SK-MEL-5 (cell line): ENCODE measurements around the gene TMEM108. TPM values are rescaled to one million over a fixed set of nuclear protein-coding genes. Genes with fewer than 3 reads are reported as not detected.

Source experiments
- DNase-seq: peaks from one replicate; pipeline ENCODE4 v3.0.0-alpha.2; 2016; ENCODE audit warnings: low read depth, low spot score
- in situ Hi-C: cut with HindIII; loops from 2 replicates; pipeline ENCODE4 v1.10.0; 2016; ENCODE audit warnings: low sequenced_read_pairs, high pct_unique_total_duplicates, low pct_unique_long_range_greater_than_20kb
- total RNA-seq: library from RNA; depleted of rRNA; stranded (reverse); fragments of >200 nt; shearing (Covaris generic); gene quantifications from 2 replicates; pipeline ENCODE4 v1.2.3, GENCODE V29; 2014

Gene TMEM108
- total RNA-seq, 1 experiment from 2014 or later = 0.13 TPM

- in situ Hi-C loops = no loop called here
Observed at GRCh38 chr3:133047980-133048379, 9.8 kb downstream of the TMEM108 start.

GRCh38 chr3:133049491-133049890 is 11.3 kb downstream of the TMEM108 start:
- no peak for DNase-seq
- in situ Hi-C loops = no loop called here

More at GRCh38 chr3:133047980-133048379, 9.8 kb downstream of the TMEM108 start:
- DNase-seq = no peak

GRCh38 chr3:133050891-133051290 is 12.7 kb downstream of the TMEM108 start:
- in situ Hi-C loops = no loop called here
- DNase-seq = no peak

GRCh38 chr3:133053532-133053931 is 15.3 kb downstream of the TMEM108 start:
- in situ Hi-C loops = no loop called here
- DNase-seq = no peak

GRCh38 chr3:133054586-133054985 is 16.4 kb downstream of the TMEM108 start:
- no peak for DNase-seq
- in situ Hi-C loops = no loop called here

GRCh38 chr3:133055339-133055738 is 17.1 kb downstream of the TMEM108 start:
- no peak for DNase-seq
- in situ Hi-C loops = no loop called here

- in situ Hi-C loops = no loop called here
- DNase-seq = no peak
Observed at GRCh38 chr3:133058243-133058642, 20.1 kb downstream of the TMEM108 start.

- DNase-seq = no peak
- in situ Hi-C loops = no loop called here
Observed at GRCh38 chr3:133058831-133059230, 20.6 kb downstream of the TMEM108 start.

GRCh38 chr3:133065193-133065961 is 27.2 kb downstream of the TMEM108 start:
- in situ Hi-C loops = no loop called here

GRCh38 chr3:133066026-133066425 is 27.8 kb downstream of the TMEM108 start:
- in situ Hi-C loops = no loop called here
- no peak for DNase-seq

More at GRCh38 chr3:133065193-133065961, 27.2 kb downstream of the TMEM108 start:
- DNase-seq = no peak

- DNase-seq = no peak
- in situ Hi-C loops = no loop called here
Observed at GRCh38 chr3:133069556-133070286, 31.5 kb downstream of the TMEM108 start.

GRCh38 chr3:133074977-133075376 is 36.8 kb downstream of the TMEM108 start:
- in situ Hi-C loops = no loop called here
- DNase-seq = no peak

- in situ Hi-C loops = no loop called here
- DNase-seq = no peak
Observed at GRCh38 chr3:133077688-133078087, 39.5 kb downstream of the TMEM108 start.

GRCh38 chr3:133079621-133080020 is 41.4 kb downstream of the TMEM108 start:
- DNase-seq = no peak
- in situ Hi-C loops = no loop called here

- in situ Hi-C loops = no loop called here
- no peak for DNase-seq
Observed at GRCh38 chr3:133081016-133081415, 42.8 kb downstream of the TMEM108 start.

GRCh38 chr3:133083395-133083794 is 45.2 kb downstream of the TMEM108 start:
- in situ Hi-C loops = no loop called here
- no peak for DNase-seq

GRCh38 chr3:133089906-133090485 is 51.8 kb downstream of the TMEM108 start:
- in situ Hi-C loops = no loop called here
- DNase-seq = no peak

GRCh38 chr3:133092681-133093080 is 54.5 kb downstream of the TMEM108 start:
- DNase-seq = no peak
- in situ Hi-C loops = no loop called here

- in situ Hi-C loops = no loop called here
- DNase-seq = no peak
Observed at GRCh38 chr3:133093366-133093765, 55.2 kb downstream of the TMEM108 start.
